Transverse colon (tissue), 3 donors: Measurements from ENCODE around the gene CADPS2.

ENCODE experiments used
- CTCF ChIP-seq, 5 experiments: fragments of 200-600 bp in 3 of 5; fragments of 450-650 bp in 2 of 5; sonication (generic) in 3 of 5; IDR thresholded peaks; 1 replicate in 2 of 5; 2 replicates in 3 of 5; pipeline ENCODE4 v1.5.1; 2016 to 2017; ENCODE audit warnings: antibody characterized with exemption in 5 of 5, inconsistent platforms in 3 of 5, mild to moderate bottlenecking in 2 of 5, moderate library complexity in 1 of 5
- EP300 ChIP-seq: sonication (generic); formaldehyde crosslinking; IDR thresholded peaks from one replicate; pipeline ENCODE4 v1.6.1; 2017; ENCODE audit warnings: antibody characterized with exemption, low read depth
- POLR2A ChIP-seq: fragments of 450-650 bp; IDR thresholded peaks from one replicate; pipeline ENCODE4 v1.6.1; 2016; ENCODE audit warnings: antibody characterized with exemption, mild to moderate bottlenecking, moderate library complexity

DNA sequence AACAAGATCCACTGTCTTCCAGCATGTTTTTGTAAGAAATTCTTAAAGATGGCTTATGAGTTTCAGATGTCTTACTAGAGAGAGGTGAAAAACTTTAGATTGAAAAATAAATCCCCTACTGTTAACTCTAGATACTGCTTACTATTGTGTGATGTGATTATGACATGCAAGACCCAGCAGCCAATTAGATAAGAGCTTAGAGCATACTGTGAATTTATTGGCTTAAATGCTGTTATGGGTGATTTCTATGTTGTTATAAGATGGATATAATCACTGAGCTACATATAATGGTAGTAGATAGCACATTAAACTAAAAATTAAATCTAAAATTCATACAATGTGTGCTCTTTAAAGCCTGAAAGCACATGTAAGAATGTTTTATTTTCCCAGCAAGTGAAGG, 187.2 kb downstream of the CADPS2 start, which contains the start of gene RNF133:
- no peak for TF ChIP-seq CTCF (IDR thresholded peaks at IDR 0.05)
- TF ChIP-seq POLR2A = no peak
- TF ChIP-seq EP300 = no peak
